HG03469 (cell line): ENCODE measurements around the gene UTP3.
A peak's percentile ranks its signal among the peaks of the same experiment; 100 is the strongest.
"Not testable (repeated sequence)": the region's sequence is repeated elsewhere in the genome, so short reads cannot be mapped to it uniquely, and the experiment has no call there.

ENCODE experiments used
- ATAC-seq: cut with Tn5 transposase; IDR thresholded peaks from one replicate; pipeline ENCODE4 v1.9.1; 2021; ENCODE audit warnings: mild to moderate bottlenecking, moderate library complexity, moderate number of reproducible peaks; ENCODE audit not compliant: unreplicated experiment

Gene UTP3, protein sequence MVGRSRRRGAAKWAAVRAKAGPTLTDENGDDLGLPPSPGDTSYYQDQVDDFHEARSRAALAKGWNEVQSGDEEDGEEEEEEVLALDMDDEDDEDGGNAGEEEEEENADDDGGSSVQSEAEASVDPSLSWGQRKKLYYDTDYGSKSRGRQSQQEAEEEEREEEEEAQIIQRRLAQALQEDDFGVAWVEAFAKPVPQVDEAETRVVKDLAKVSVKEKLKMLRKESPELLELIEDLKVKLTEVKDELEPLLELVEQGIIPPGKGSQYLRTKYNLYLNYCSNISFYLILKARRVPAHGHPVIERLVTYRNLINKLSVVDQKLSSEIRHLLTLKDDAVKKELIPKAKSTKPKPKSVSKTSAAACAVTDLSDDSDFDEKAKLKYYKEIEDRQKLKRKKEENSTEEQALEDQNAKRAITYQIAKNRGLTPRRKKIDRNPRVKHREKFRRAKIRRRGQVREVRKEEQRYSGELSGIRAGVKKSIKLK

DNA sequence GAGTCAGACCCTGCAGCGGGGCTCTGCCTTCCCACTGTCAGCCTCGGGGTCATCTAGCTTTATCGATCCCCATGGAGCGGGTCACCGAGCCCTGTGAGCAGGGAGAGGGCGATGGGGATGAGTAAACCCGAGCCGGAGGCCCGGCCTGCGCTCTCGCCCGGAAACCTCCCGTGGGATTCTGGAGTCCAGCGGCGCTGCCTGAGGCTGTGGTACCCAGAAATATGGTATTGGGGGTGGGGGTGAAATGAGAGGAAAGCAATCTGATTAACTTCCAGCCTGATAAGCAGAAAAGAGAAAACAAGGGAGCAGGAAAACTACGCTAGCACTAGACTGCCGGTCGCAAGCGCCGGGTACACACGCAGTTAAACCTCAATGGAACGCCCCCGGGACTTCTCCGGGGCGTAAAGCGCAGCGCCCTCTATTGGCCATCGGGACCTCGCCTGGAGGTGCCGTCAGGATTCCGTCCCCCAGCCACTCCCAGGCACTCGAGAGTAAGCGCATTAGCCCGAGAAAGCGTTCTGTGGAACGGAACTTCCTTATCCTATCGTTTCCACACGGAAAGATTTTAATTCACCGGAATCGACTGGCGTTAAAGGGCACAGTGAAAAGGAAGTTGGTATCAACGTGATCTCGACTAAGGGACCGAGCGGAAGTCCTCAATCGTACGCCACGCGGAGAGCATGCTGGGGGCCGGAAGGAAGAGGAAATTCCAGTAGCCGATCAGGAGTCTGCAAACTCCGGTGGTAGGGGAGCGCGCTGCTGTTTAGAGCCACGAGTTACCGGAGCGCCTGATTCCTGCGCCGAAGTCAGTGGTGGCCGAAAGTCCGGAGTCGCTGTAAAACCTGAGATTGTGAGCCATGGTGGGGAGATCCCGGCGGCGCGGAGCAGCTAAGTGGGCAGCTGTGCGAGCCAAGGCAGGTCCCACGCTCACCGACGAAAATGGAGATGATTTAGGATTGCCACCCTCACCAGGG, at the start of gene UTP3:
TSS of gene UTP3 (plus strand) at position 712 of the 974 bp plus-strand sequence. CDS start at position 858, 146 bp downstream.
- peak; percentile 93 for ATAC-seq

DNA sequence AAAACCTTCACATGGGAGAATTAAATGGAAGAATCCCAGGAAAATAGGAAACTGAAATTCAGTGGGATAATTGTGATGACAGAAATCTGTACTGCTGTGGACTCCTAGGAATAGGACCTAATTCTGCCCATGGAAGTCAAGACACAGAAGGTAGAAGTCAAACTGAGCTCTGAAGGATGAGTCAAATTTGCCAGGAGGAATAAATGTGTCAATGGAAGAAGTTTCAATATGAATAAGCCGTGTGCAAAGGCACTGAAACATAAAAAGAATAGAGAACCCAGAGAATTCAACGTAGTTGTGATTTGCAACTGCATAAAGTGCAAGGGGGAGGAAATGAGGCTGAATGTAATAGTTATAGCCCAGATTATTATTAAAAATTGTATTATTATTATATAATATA, 48.1 kb upstream of the UTP3 start:
- ATAC-seq, result peak; percentile 68

DNA sequence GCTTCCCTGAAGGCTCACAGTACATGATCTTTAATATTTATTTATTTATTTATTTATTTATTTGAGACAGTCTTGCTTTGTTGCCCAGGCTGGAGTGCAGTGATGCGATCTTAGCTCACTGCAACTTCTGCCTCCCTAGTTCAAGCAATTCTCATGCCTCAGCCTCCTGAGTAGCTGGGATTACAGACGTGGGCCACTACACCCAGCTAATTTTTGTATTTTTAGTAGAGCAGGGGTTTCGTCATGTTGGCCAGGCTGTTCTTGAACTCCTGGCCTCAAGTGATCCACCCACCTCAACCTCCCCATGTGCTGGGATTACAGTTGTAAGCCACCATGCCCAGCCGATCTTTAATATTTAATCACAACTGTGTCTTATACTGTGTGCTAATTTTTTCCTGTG, 37.6 kb upstream of the UTP3 start:
- ATAC-seq, result not testable (repeated sequence)

DNA sequence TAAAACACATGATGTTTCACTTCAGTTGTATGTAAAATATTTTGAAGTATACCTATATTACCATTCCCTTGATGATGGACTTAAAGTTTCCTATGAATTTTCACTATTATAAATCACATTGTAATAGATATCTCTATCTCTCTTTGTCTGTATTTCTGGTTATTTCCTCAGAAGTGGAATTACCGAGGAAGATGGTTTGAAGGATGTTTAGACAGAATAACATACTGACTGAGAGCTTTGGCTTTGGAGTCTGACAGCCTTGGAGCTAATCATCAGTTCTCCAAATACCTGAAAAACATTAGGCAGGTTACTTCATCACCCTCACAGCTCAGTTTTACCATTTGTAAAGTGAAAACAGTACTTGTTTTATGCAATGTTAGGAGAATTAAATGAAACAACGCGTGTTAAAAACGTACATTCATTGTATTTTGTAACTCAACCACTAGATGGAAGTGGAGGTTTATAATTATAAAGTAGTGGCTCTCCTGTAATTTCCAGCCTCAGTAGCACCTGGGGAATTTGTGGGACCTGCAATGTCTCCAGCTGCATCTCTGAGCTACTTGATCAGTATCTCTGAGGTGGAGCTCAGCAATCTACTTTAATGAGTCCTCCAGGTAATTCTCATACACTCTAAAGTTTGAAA, 36.3 kb upstream of the UTP3 start:
- ATAC-seq, result no peak

DNA sequence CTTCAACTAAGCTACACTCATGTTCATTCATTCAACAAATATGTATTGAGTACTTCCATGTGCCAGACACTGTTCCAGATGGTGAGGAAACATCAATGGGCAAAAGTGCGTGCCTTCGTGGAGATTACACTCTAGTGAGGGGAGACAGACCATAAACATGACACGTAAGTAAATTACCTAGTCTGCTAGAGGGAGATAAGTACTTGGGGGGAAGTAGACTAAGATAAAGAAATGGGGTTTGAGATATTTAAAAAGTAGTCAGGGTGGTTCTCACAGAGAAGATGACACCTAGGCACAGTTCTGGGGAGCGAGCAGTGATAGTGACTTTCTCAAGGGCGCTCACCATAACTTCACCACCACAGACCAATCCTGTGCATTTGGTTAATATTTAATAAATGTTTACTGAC, 33.7 kb upstream of the UTP3 start:
- no peak for ATAC-seq

DNA sequence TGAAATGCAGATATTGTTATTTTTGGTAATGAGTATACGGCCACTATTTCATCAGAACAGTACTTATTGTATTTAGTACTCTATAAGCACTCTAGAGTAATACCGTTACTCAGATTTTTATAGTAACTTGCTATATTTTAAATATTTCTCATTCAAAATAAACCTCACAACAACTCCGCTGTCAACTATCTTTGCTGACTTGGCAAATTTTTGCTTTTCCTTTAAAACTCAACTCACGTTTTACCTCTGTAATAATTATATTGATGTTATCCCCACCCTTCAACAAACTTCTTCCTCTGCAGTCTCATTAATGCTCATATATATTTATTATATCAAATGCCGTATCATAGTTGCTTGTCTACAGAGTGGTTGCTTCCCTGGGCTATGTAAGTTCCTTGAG, 31.0 kb upstream of the UTP3 start:
- no peak for ATAC-seq

DNA sequence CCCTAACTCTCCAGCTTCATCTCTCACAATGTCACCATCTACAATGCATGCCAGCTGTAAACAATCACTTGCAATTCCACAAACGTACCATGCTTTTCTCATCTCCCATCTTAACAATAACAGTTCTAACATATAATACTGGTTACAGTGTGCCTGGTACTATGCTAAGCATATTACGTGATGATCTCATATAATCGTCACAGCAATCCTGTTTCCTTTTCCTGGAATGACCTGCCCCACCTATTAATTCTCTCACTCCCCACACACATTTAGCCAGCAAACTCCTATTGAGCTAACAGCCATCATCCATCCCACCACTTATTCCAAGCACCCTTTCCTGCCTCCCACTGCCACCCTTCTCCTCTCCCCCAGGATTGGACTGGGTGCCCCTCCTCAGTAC, 29.9 kb upstream of the UTP3 start:
- no peak for ATAC-seq

DNA sequence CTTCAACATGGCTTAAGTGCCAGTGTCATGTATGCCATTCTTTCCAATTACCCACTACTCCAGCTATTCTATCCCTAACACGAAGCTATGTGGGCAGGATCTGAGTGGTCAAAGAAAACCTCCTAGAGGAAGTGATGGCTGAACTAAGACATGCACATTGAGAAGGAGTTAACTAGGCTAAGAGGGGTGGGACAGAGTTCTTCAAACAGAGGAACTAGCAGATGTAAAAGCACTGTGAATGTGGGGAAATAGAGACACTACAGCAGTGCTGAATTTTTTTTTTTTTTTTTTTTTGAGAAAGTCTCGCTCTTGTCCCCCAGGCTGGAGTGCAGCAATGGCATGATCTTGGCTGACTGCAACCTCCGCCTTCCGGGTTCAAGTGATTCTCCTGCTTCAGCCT, 28.2 kb upstream of the UTP3 start:
- ATAC-seq, result no peak

DNA sequence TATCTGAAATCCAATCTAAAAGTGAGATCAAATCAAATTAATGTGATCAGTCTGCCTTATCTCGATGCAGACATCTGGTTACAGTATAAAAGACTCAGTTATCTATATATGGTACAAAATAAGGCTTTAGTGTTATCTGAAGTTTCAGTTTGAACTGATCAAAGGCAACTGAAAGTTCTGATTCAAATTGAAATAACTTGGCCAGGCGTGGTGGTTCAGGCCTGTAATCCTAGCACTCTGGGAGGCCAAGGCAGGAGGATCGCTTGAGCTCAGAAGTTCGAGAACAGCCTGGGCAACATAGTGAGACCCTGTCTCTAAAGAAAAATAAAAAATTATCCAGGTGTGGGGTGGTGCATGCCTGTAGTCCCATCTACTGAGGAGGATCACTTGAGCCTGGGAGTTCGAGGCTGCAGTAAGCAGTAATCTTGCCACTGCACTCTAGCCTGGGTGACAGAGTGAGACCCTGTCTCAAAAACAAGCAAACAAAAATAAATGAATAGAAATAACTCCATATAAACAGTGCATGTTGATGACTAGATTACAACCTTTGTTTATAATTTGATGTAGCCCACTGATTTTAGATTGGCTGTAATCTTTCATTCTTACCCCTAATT, 26.9 kb upstream of the UTP3 start:
- ATAC-seq, result peak; percentile 77

DNA sequence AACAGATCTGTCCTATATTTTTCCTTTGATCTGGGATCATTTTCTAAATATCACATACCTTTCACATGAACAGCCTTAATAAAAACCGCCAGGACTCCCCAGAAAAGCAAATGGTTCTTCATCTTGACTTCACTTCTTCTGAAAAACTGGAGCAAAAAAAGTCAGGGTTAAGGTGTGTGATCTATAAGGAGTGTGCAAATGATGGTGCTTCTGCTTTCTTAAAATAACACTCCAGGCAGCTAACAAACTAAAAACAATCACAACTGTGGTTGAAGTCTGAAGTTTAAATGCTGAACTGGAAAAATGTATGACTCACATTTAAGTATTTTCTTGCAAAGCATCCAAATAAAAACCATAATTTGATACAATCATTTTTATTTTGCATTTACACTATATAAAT, 22.0 kb upstream of the UTP3 start, which contains the start of gene JCHAIN:
TSS of gene JCHAIN (minus strand) at position 140 of the 400 bp plus-strand sequence. CDS start at position 122, 18 bp downstream.
- peak; percentile 53 for ATAC-seq

DNA sequence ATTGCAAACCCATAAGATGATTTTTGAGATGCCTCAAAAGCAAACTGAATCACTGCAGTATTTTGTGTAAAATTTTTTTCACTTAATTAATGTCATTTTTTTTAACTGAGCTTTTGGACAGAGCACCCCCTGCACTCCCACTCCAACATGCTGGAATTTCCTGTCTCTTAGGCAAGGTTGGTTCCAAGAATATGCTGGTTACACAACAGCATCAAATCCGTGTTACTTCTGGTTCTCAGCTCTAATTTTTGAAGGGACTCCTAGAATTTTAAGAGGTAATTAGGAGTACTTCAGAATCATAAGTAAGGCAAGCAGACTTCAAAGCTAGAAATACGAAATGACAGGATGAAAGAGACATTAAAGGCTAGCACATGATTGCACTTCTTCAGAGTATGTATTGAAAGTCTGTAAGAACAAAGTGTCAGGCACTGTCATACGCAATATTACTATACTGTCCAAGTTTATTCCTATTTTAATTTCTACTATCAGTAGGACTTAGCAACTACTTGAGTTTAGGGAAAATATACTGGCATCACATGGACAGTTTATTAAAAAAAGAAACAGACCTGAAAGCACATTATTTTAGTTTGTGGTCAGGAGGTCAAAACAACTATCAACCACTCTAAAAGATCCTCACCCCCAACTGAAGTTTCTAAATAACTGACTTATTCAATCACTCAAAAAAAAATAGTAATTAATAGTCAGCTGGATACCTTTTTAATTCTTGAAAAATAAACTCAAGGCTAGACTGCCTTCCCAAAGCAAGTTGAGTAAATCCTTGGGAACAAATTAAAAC, 20.4 kb upstream of the UTP3 start:
- no peak for ATAC-seq

DNA sequence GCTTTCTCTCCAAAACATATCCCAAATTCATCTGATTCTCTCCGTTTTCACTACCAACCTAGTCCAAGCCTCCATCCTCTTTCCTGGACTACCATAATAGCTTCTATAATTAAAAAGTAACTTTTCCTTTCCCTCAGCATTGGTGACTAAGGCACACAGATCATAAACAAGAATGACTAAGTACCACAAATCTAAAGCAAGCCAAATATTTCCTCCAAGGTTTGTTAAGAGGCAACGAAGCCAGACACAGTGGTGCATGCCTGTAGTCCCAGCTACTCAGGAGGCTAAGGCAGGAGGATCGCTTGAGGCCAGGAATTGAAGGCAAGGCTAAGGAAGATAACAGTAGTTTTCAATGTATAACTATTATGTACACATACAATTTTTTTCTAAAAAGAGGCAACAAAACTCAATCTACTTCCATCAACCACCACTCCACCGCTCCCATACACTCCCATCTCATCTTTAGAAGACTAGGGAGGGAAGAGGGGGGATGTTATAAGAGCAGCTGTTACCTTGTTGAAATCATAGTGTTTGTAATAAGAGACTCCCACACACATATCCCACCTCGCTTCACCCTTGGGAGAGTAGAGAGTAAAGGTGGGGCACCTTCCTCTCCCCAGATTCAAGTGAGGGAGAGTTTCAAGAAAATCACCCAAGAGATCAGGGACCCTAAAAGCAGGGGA, 17.9 kb upstream of the UTP3 start:
- ATAC-seq, result no peak

DNA sequence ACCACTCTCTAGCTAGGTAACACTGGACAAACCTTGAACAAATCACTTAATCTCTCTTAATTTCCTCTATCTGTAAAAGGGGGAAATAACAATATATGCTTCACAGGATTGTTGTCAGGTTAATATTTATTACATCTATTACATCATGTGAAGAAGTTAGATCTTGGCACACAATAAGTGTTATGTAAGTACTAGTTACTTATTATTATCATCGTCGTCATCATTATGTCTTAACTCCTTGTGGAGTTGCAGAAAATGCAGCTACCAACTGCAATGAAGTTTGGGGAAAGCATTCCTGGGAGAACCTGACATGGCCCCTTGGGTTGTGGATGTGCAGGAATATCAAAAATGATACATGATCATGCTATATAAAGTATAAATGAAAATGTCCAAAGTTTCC, 17.2 kb upstream of the UTP3 start:
- ATAC-seq, result no peak

DNA sequence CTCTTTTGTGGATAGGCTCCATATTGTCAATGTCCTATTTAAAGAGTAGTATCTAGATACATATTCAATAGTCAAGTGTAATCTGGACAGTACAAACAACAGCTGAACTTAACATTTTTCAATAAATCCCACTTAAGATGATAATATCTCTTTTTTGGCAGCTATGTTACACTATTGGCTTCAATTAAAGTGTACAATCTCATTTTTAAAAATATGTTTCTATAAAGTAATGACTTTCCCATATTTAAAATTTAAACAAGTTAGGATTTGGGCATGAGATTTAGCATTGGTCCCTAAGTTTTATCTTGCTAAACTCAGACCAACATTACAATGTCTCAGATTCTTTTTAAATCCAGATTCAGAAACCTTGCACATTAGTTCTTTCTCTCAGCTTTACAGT, 14.1 kb upstream of the UTP3 start:
- no peak for ATAC-seq

DNA sequence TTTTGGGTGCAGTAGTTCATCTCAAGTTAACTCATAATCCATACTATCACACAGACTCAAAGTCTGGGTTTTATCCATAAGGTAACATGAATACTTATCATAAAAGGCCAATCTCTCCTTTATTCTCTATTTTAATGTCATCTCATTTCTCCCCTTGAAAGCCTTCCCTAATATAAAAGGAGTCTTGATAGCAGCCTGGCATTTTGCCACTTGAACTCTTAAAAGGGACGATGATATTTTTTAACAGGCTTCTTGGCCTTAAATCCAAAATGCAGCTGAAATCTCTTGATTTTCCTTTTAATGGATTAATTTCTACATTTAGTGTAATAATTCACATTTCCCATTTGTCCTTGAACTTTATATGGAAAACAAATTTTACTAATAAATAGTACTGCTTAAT, 13.6 kb upstream of the UTP3 start:
- ATAC-seq, result no peak

DNA sequence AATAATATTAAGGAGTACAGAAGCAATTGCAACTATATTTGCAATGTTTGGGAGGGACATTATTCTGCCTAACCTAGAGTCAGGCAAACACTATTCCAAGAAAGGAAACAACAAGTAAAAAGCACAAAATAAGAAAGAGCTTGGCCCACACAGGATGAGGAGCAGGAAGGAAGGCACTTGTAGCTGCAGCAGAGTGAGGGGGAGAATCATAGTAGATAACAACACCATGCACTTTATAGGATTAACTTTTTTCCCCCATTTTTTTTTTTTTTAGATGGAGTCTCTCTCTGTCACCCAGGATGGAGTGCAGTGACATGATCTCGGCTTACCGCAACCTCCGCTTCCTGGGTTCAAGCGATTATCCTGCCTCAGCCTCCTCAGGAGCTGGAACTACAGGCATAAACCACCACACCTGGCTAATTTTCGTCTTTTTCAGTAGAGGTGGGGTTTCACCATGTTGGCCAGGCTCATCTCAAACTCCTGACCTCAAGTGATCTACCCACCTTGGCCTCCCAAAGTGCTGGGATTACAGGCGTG, 11.7 kb upstream of the UTP3 start:
- no peak for ATAC-seq

DNA sequence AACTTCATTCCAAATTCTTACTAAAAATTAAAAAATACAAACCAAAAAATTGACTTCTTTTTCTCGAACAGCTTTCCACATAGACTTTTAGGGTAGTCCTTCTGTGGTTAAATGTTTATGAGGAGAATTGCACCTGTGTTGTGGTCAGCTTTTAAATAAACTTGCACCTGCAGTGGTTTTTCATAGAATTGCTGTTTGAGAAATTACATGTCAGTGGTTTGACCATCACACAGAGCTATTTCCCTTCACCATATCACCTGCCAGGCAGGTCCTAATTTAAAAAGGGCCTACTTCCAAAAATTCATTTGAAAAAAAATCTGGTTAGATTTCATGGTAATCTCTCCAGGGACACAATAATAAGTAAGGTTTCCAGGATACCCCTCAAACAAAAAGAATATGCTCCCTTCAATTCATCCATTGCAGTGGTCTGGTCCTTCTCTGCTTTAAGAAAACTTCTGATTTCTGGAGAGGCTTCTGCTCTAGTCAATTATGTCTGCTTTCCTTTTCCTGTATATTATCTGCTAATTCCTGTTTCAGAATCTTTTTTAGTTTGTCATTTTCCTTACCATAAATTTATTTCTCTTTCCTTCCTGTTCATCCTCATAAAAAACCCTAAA, 9.8 kb upstream of the UTP3 start:
- ATAC-seq, result peak; percentile 86

DNA sequence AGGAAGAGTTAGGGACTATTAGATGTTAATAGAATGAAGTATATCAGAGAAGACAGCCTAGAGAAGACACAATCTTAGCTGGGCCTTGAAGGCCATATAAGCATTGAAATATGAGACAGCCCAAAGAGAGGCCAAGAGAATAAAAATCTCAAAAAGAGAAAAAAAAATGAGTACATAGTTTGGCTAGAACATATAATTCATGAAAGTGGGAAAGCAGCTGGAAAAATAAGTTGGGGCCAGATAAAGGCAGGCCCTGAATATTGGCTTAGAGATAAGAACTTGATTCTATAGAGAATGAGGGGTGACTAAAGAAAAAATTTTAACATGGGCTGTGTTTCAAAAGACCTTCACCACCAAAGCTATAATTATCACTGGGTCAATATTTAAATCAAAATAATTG, 7.4 kb upstream of the UTP3 start:
- no peak for ATAC-seq

DNA sequence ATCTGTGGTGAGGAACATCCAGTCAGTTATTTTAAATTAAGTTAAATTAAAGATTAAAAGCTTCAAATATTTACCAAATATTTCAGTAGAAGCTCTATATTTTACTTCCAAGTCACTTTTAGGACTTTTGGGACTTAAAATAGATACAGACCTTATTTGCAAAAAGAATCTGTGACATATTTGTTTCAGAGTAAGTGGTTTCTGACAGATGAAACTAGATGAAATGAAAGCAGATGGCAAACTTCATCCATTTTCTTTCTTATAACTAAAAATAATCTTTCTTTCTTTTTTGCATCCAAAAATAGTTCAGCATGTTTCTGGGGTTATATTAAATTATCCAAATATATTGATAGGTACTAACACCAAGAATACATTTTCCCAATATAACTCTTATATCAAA, 6.6 kb upstream of the UTP3 start:
- ATAC-seq, result no peak
